Activated naive CD4-positive, alpha-beta T cell (primary cell): ENCODE results near the gene ZNF775.
"Not testable (repeated sequence)": the region's sequence is repeated elsewhere in the genome, so short reads cannot be mapped to it uniquely, and the experiment has no call there.

Source experiments
- DNase-seq, 4 experiments: peaks; one replicate each; lab custom pipeline; 2025; lab: John Stamatoyannopoulos, UW

Gene ZNF775

DNA sequence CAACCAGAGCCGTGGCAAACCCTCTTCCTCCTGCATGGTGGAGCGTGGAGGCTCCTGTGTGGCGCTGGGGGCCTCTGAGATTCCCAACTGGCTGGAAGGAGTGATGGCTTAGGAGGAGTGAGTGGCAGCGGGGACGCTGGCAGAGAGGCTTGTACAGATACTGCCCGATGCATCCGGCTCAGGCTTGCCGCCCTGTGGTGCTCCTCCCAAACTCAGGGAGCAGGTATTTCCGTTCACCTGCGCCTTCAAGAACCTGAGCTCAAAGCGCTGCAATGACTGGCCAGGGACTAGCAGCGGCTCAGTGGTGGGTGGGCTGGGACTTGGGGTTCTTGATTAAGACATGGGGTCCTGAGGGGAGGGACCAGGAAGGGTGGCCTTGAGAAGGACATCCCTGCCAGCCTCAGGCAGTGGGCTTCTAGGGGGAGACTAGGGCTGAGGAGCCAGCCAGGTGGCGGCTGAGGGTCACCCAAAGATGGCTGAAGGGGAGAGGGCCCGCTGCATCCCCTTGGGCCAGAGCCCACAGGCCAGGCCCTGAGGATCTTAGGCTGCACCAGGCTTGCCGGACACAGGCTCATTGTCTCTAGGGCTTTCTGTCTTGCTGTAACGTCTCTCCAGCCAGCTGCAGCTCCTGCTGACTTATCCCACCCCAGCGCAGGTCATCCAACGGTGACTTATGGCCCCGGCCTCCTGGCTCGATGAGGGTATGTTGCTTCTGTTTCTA lies 3.2 kb downstream of the ZNF775 start:
- no peak for DNase-seq

DNA sequence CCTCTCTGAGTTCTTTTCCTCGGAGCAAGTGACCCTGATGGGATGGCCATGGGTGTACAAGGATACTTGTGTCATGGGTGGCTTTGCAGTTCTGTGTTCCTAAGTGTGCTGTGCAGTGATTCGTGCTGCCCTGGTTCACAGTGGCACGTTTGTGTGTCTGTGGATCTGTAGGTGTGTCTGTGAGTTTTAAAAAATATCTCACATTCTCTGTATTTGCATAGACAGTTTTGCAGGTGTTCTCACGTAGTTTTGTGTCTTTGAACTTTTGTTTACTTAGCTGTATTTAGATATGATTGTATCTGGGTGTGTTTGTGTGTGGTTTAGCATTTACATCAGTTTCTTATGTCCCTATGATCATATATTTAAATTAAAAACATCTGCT lies 3.7 kb downstream of the ZNF775 start:
- DNase-seq, result no peak

DNA sequence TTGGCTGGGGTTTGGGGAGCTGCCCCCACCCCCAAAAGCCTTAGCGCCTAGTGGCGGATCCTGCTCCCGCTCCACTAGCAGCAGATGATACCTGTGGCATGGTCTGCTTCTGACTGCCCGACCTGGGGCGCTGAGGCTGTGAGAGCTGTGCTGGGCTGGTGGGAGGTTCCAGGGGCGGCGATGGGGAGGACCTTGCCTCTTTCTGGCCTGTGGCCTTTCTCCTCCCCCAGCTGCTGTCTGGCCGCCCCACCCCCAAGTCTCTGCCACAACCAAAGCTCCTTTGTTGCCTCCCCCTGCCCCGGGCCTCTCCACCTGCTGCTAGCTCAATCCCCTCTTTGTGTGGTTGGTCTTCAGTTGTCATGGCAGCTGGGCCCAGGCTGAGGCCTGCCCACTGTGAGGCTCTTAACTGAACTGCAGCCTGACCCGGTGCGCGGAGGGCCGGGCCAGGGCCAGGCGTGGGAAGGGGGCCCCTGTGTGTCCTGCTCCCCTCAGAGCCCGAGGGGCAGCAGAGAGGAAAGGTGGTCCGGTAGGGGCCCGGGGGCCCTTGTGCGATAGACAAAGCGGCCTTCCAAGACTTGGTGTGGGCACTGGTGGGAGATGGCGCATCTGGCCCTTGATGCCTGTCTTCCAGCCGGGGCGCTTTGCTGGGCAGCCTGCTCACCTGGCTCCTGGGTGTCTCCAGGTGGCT lies 4.7 kb downstream of the ZNF775 start:
- no peak for DNase-seq

DNA sequence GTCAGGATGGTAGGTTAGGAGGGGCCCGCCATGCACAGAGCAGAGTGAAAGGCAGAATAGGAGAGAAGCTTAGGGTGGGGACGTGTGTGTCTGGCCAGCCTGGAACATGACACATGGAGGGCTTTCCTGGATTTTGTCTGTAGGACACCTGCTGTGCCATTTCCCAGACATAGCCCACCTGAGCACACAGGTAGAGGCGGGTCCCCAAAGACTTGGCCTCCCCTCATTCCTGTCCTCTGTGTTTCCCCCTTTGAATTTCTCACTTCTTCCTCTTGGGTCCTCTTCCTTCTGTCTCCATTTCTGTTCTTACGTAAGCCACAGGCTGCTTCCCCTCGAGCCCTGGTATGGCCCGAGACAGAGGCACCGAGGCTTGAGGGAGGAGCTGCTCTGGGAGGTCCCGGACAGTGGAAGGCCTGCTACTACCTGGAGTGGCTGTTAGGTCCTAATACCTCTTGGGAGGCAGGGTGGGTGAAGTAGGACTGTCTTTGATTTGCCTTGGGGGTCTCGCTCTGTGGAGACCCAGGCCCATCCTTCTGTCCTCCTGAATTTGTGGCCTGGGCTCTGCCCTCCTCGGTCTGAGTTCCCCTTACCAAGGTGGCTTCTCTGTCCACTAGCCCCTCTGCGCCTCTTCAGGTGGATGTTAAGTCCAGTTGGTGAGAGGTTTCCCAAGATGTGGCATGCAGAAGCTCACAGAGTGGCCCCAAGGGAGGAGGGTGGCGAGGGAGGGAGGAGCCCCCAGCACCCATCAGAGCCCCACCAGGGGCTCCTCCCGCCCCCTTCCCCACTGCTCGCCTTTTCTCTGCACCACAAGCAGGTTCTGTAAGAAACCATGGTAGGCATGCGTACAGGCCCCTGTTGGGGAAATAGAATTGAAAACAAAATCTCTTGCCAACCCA lies 5.5 kb downstream of the ZNF775 start:
- DNase-seq, result no peak

DNA sequence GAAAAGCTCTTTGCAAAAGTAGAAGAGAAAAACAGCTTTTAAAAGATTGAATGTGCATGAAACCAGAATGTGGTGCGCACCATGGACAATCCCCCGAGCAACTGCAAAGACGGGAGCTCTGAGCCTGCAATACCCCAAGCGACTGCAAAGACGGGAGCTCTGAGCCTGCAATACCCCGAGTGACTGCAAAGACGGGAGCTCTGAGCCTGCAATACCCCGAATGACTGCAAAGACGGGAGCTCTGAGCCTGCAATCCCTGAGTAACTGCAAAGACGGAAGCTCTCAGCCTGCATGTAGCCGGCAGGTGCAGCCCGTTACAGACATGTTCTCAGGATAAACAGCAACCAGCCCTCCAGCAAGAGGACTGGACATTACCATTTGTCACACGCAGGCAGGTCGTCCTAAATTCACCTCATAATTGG lies 6.2 kb downstream of the ZNF775 start:
- DNase-seq, result no peak

DNA sequence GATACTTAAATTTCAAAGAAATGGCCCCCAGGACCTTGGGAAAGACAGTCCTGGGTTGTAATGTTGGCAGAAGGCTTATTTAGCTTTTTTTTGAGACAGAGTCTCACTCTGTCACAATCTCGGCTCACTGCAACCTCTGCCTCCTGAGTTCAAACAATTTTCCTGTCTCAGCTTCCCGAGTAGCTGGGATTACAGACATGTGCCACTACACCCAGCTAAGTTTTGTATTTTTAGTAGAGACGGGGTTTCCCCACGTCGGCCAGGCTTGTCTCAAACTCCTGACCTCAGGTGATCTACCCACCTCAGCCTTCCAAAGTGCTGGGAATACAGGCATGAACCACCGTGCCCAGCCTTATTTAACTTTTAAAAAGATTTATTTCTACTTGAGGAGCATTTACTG lies 6.8 kb downstream of the ZNF775 start:
- DNase-seq, result not testable (repeated sequence)

DNA sequence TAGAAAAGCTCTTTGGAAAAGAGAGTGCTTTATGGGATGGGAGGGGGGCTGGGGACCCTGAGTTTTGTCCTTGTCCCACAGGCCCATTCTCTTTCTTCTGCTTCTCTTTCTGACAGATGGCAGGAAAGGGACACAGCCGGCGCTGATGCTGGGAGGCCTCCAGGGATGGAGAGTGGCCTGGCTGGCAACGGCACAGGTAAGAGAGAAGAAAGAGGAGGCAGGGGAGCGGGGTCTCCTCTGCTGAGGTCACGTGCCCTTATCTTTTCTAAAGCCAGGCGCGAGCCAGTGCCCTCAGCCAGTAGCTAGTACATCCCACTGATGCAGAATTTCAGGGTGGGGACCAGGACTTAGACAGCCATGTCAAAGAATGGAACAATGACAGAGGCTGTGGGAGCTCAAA lies 9.2 kb downstream of the ZNF775 start:
- no peak for DNase-seq

DNA sequence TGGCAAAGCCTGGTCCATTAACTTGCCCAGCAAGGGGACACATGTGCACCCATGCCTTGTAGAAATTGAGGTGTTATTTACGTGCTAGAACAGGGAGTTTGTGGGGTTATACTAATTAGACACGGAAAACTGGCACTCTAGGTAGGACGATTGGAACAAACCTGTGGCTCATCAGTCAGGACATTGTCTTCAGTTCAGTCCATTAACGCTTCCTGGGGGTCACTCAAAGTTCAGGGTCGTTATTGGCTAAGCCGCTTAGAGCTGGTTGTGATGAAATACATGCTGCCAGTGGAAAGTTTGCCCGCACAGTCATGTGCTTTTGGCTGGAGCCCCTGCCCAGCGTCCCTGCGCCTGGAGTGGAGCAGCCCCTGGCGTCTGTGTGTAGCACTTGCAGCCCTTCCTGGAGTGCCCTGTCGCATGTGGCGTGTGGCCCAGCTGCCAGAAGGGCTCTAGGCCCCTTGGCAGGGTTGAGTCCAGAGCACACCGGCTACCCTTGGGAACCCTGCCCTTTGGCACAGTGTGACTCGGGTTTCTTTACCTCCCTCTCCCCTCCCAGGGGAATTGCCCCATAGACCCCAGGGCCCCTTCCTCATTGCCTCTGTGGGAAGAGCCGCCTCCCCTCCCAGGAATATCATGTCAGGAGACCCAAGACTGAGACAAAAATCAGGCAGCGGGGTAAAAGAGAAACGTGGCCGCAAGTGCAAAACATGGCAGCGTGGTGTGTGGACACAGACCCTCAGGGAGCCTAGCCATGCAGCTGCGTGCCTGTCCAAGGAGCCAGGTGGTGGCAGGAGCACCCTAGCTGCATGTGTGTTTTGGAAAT lies 9.8 kb downstream of the ZNF775 start:
- DNase-seq, result no peak

DNA sequence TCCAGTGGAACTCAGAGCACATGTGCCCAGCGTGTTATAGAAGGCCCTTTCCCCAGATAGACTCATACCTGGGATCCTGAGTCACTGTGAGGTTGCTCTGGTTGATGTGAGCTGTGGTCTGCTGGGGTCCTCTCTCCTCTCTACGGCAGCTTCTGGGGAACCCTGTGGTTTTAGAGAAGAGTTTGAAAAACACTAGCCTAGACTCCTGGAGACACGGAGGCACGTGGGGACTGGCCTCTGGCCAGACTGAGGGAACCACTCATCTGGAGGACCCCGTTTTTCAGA lies 10.3 kb downstream of the ZNF775 start:
- no peak for DNase-seq

DNA sequence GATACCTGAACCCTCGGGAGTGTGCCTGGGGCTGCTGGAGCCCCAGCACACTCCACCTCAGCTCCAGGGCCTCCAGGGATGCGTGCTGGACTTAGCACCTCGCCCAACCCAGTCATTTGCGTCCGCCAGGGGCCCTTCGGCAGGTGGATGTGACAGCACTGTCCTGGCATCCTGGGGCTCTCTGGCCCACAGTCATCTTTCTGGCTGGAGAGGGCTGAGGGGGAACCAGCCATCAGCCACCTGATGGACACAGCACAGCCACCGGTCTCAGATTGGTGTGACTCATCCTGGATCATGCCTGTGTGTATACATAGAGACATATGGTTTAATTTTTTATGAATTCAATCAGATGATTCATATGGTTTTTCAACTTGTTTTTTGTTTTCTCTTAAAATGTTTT lies 11.1 kb downstream of the ZNF775 start:
- no peak for DNase-seq

DNA sequence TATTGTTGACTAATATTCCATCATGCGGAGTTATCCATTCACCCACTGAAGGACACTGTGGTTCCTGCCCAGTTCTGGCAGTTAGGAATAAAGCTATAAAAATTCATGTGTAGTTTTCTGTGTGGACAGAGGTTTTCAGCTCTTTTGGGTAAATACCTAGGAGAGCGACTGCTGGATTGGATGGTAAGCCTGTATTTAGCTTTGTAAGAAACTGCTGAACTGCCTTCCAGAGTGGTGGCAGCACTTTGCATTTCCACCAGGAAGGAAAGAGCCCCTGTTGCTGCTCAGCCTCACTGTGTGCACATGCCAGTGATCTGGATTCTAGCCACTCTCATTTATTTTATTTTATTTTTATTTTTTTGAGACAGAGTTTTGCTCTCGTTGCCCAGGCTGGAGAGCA lies 14.2 kb downstream of the ZNF775 start:
- DNase-seq, result no peak

DNA sequence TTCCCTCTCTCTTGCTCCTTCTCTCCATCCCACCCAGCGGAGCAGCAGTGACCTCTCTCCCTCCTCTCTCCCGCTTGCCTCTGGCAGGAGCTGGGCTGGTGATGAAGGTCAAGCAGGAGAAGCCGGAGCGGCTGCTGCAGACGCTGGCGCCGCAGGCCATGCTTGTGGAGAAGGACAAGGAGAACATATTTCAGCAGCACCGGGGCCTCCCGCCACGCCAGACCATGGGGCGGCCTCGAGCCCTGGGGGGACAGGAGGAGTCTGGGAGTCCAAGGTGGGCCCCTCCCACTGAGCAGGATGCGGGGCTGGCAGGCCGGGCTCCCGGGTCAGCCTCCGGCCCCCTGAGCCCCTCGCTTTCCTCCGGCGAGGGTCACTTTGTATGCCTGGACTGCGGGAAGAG lies 17.3 kb downstream of the ZNF775 start:
- DNase-seq, result no peak

DNA sequence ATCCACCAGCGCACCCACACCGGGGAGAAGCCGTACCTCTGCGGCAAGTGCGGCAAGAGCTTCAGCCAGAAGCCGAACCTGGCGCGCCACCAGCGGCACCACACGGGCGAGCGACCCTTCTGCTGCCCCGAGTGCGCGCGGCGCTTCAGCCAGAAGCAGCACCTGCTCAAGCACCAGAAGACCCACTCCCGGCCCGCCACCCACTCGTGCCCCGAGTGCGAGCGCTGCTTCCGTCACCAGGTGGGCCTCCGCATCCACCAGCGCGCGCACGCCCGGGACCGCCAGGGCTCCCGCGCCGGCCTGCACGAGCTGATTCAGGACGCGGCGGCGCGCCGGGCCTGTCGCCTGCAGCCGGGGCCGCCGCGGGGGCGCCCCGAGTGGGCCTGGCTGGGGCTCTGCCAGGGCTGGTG lies 17.7 kb downstream of the ZNF775 start:
- no peak for DNase-seq

DNA sequence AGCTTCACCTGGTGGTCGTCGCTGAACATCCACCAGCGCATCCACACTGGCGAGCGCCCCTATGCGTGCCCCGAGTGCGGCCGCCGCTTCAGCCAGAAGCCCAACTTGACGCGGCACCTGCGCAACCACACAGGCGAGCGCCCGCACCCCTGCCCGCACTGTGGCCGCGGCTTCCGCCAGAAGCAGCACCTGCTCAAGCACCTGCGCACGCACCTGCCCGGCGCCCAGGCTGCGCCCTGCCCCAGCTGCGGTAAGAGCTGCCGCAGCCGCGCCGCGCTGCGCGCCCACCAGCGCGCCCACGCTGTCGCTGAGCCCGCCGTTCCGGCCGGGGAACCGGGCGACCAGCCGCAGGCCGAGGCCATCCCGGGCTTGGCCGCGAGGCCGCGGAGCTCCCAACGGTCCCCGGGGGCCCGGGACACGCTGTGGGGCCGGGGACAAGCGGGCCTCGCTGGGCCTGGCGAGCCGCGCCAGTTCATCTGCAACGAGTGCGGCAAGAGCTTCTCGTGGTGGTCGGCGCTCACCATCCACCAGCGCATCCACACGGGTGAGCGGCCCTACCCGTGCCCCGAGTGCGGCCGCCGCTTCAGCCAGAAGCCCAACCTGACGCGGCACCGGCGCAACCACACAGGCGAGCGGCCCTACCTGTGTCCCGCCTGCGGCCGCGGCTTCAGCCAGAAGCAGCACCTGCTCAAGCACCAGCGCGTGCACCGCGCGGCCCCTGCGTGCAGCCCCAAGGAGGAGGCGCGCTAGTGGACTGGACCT lies 18.4 kb downstream of the ZNF775 start:
- no peak for DNase-seq

DNA sequence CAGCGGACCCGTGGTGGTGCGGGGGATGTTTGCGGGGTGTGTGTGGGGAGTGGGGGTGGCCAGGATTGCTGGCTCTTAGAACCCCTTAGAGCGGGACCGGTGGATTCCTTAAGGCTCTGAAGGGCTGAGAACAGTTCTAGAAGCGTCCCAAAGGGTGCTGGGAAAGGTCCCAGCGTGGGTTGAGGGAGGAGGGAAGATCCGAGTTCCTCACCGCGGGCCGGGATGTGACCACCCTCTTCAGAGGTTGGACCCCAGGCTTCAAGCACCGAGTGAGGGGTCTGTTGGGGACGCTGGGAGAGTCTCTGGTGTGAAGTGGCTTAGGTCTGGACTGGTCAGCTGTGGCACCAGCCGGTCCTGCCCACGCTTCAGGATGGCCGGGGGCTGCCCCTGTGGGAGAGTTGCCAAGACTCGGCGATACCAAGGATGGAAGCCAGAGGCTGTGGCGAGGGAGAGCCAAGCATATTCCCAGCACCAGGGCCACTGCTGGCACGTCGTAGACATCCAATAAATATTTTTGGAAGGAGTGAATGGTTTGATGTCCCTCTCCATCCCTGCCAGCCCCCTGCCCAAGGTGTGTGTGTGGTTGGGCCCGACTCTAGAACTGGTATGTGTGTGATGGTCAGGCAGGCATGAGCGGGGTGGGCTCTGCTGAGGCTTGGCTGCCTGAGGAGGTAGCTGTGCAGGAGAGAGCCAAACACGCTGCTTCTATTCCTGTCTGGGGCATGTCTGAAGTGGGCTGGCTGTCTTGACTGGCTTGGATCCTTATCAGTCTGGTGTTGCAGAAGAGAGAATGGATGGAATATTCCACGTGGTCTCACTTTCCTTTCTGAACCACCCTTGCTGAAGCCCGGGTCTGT lies 19.2 kb downstream of the ZNF775 start:
- DNase-seq, result no peak

DNA sequence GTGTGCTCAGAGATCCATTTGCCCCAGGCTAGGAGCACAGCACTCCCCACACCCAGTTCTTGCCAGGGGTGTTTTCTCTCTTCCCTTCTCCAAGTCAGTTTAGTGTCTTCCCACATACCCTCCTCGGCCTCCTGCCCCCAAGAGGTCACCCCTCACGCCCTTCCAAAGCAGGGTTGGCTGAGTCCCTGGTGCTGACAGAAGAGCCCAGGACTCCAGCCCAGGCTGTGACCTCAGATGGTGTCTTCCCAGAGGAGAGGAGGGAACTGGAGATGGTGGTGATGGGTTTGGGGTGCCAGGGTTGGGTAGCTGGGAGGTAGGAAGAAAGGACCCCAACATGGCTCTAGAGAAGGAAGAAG lies 19.8 kb downstream of the ZNF775 start:
- no peak for DNase-seq

DNA sequence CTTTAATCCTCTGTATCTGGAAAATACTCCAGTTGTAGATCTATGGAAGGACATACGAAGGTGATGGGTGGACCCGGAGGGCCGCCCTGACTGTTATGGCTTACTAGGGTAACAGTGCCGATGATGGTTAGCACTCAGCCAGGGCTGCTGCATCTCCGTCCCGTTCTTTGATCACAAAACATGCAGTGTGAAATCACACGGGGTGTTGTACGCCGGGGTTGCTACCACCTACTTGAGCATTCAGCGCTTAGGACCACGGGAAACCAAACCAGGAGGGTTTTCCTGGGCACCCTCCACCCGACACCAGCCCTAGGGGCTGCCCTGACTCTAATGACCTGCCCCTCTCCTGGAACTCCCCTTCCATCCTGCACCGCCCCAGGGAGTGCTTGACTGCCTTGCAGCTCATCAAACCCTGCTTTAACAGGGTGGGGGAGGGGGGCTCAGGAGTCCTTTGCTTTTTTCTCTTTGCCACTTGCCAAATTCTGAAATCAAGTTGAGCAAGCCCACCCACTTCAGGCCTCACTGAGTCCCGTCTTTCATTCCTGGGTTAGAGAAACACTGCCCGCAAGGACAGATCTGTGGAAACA lies 20.4 kb downstream of the ZNF775 start:
- no peak for DNase-seq

DNA sequence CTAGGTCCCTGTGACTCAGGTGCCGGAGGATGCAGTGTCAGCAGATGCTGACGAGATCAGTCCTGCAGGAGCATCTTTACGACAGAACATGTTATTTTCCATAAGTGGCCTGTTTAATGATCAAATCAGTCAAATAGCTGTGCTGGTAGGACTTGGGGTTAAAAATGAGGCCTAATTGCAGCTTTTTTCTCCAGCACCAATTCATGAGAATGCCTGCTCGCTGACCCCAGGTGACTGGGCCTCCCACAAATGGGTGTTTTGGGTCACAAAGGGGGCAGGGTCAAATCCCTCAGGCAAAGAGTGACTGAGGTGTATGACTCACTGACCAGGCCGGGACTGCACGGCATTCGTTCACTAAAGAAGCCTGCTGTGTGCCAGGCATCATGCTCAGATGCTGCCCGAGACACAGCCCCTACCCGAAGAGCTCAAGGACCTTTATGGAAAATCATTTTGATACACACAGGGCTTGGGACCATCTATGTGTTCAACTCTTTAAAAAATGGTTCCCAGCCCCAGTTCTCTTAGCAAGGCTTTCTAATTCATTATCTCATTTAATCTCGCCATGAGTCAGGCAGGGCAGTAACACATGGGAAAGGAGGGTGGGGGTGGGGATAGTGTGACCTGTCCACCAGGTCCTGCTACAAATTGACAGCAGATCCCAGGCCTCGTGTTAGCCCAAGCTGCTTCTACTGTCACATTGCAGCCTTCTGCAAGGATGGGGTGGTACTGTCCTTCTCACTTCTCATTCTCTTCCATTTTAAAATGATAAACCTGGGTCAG lies 21.1 kb downstream of the ZNF775 start:
- DNase-seq, result no peak

DNA sequence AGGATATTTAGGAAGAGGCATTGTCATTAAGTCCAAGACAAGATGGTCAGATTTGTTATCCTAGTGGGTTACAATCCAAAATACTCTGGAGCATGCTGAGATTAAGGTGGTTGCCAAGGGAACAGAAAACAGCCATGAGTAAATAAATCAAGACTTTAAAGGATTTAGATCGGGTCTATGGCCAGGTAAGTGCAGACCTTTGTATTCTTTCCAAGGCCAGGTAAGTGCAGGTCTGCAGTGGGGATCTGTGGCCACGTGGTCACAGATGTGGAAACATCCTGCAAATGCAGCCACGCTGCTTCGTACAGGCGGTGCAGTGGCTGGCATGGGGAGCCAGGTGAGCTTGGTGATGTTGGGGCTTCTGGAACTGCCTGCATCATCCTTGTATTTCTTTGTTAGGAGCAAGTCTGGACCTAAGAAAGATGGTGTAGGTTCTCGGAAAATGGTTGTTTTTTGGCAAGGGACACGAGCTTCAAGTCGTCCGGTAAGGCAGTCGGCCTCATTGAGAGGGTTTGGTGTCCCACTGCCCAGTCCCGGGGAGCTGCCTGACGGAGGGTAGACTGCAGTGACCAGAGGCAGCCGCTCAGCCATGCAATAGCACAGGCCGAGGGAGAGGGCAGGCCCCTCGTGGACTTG lies 21.8 kb downstream of the ZNF775 start:
- DNase-seq, result no peak
